HG02884 (cell line): ENCODE results near the gene TANC1.

Source experiments
- ATAC-seq: cut with Tn5 transposase; IDR thresholded peaks from one replicate; pipeline ENCODE4 v1.9.1; 2021; ENCODE audit warnings: mild to moderate bottlenecking, moderate library complexity; ENCODE audit not compliant: unreplicated experiment

TANC1 gene

GRCh38 chr2:158968396-158969161 is at the start of gene TANC1:
Gene TANC1 (plus strand): TSS chr2:158968640. CDS start chr2:159065911, 97,271 bp downstream.
- peak; percentile 93 for ATAC-seq

- ATAC-seq: no peak
Observed at GRCh38 chr2:158921599-158922408, 46.6 kb upstream of the TANC1 start.

DNA sequence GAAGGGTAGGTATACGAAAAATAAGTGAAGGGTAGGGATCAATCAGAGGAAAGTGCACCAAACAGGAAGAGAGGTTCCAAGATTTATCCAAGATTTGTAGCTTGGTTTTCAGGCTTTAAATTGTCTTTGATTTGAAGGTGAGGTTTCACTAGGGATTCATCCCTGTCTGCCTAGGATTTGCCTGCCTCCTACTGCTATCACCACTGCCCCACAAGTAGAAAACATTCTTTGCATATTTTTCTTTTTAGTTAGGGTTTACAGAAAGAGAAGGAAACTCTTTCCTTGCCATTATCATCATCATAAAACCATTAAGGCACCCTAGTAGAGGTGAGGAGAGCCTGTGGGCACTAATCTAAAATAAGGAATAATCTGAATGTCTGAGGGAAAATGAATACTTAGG is 45.8 kb upstream of the TANC1 start:
- no peak for ATAC-seq

GRCh38 chr2:158923180-158923594 is 45.3 kb upstream of the TANC1 start:
- ATAC-seq: no peak

GRCh38 chr2:158923641-158924040 is 44.8 kb upstream of the TANC1 start:
- no peak for ATAC-seq

DNA sequence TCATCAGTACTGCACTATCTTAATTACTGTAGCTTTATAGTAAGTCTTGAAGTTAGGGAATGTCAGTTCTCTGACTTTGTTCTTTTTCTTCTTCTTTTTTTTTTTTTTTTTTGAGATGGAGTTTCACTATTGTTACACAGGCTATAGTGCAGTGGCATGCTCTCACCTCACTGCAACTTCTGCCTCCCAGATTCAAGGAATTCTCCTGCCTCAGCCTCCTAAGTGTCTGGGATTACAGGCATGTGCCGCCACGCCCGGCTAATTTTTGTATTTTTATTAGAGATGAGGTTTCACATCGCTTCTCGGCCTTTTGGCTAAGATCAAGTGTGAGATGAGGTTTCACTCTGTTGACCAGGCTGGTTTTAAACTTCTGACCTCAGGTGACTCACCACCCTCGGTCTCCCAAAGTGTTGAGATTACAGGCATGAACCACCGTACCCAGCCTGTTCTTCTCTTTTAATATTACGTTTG is 41.9 kb upstream of the TANC1 start:
- no peak for ATAC-seq

DNA sequence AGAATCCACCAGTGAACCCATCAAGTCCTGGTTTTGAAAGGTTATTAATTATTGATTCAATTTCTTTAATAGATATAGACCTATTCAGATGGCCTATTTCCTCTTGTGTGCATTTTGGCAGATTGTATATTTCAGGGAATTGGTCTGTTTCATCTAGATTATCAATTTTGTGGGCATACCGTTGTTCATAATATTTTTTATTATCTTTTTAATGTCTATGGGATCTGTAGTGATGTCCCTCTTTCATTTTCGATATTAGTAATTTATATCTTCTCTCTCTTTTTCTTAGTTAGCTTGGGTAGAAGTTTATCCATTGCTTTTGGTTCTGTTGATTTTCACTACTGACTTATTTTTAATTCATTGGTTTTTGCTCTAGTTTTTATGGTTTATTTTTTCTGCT is 39.9 kb upstream of the TANC1 start:
- ATAC-seq: no peak

GRCh38 chr2:158928965-158929364 is 39.5 kb upstream of the TANC1 start:
- ATAC-seq: no peak

- ATAC-seq: no peak
Observed at GRCh38 chr2:158931572-158931971, 36.9 kb upstream of the TANC1 start.

DNA sequence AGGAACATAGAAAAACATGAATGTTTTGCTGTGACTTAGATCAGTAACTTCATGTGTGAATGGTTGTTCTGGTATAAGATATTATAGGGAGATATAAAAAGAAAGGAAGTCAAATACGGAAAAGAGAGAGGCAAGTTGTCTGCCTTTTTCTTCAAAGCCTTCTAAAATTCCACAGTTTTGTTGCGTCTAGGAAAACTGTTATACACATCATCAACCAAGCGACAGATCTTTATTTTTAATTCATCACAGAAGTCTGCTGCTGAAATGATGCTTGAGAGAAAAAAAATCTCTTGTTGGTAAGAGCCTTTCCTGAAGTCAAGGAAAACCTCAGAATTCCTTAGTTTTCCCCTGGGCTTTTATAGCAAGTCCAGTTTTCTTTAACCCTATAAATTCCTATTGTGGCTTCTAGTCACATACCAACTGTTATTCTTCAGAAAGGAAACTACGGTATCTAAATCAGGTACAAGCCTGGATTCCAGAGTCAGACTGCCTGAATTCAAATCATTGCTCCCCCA is 36.3 kb upstream of the TANC1 start:
- ATAC-seq: no peak

GRCh38 chr2:158934170-158934569 is 34.3 kb upstream of the TANC1 start:
- no peak for ATAC-seq

DNA sequence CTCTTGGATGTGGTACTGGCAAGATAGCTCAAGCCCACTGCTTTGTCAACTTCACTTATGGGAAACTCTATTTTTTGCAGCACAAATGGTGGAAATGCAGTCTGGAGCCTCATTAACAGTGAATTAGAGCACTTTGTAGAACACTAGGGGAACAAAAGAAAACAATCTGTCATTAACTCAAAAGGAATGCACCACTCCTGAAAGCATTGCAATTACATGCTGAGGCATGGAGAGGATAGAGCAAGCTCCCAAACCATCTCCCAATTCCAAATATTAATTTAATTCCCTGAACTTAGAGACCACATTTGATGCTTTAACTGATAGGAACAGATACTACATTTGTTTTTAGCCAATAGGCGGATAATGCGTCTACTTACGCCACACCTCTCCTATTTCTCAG is 32.8 kb upstream of the TANC1 start:
- no peak for ATAC-seq

- no peak for ATAC-seq
Observed at GRCh38 chr2:158936978-158937377, 31.5 kb upstream of the TANC1 start.

DNA sequence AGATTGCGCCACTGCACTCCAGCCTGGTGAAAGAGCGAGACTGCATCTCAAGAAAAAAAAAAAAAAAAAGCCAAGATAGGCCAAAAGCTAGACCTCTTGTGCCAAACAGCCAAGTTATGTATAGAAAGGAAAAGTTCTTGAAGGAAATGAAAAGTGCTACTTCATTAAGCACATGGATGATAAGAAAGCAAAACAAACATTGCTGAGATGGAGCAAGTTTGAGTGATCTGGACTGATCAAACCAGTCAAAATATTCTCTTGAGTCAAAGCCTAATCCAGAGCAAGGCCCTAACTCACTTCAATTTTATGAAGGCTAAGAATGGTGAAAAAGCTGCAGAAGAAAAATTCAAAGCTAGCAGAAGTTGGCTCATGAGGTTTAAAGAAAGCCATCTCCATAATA is 28.1 kb upstream of the TANC1 start:
- no peak for ATAC-seq

DNA sequence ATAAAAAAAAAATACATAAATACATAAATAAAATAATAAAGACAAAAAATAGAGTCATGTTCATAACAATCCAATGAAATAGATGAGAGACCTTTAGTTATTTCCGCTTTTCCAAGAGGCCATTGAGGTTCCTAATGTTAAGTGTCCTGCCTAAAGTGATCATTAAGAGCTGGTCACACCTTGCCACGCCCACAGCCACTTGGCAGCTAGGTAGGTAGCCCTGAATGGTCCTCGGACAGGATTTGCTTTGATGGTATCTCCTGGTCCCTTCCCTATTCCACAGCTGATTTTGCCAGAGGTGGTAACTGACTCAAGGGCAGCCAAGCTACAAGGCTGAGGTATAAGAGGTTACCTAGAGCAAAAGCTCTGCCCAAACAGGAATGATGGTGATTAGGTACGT is 24.5 kb upstream of the TANC1 start:
- no peak for ATAC-seq

DNA sequence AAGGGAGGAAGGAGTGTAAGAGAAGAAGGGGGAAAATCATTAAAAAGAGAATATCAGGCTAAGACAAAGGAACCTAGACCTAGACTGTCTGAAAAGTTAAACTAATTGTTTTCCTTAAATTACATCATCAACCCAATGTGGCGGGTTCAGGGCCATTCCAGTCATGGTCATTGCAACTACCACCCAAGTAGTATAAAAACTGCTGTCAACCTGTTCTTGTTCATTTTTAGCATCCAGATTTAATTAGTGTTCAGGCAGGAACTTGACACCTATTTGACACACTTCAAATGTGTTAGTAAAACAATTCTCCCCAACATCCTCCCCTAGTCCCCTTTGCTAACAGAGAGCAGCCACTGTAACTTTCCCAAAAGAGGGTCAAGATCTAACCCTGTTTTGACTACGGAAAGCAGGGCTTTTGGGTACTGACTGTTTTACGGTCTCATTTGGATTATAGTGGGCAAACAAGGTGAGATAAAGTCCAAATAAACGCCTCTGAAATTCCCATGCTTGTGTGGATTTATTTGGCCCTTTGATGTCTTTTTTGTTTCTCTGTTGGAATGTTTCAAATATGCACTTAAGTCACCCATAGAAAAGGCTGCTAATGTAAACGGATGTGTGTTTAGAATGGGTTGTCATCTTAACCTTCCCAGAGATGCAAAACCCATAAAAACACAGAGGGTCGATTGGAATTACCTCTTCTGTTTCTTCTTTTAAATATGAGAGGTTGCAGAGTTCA is 19.3 kb upstream of the TANC1 start:
- no peak for ATAC-seq

- ATAC-seq: no peak
Observed at GRCh38 chr2:158953454-158953853, 15.0 kb upstream of the TANC1 start.

DNA sequence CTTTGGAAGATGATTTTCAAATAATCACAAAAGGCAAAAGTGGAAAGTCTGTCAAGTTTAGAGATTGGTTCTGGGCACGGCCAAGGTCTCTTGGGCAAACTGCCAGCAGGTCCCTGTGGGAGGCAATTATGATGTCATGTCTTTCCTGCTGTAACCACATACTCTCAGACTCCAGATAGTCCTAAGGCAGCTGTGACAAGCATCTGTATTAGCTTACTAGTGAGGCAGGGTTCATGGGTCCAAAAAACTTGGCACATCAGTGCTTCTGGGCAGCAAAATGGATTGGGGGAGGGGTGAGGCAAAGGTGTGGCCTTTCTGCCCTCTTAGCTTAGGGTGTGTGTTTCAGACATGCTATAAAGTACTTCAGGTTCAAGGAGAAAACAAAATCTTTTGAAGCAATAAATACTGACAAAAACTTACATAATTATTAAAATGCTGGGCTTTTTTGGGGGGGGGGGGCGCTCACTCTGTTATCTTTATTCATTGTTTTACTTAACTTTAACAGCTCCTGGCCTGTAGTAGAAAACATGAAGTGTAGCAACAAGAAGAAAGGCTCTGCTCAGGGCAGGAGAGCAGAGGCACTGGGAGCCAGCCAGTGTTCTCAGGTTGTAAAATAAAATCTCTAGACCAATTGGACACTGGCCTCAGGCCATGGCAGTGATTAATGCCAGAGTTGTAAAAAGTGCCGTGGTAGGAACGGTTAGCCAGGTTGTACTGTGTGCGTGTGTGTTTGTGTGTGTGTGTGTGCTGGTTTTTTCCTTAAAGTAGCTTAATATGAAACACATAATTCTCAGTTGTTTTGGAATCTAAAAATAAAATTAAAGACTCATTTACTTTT is 14.3 kb upstream of the TANC1 start:
- ATAC-seq: peak; percentile 48

DNA sequence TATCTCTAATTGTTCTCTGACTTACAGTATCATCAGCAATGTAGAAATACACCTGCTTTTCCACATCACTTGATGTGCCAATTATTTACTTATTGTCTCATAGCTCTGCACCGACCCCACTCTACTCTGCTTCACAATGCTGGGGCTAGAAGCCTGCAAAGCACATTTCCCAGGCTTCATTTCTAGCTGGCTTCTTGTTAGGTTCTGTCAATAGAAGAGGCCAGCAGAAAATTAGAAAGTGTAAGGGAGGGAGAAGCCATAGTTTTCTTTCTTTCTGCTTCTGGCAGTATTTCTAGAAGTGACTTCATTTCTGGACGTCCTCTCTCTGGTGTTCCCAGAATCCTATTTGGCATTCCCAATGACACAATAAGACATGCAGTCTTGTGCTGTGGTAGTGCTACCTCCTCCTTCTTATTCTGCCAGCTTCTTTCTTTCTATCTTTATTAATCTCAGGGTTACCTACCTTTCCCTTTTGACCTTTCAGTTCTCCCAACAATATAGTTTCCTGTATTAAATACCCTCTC is 12.5 kb upstream of the TANC1 start:
- ATAC-seq: no peak

- ATAC-seq: no peak
Observed at GRCh38 chr2:158958365-158958764, 10.1 kb upstream of the TANC1 start.
